Calu3 (cell line): Measurements from ENCODE around the gene CDK6. TPM values are rescaled to one million over a fixed set of nuclear protein-coding genes. Genes with fewer than 3 reads are reported as not detected.

Experiments
- BruUV-seq: library from RNA; stranded (reverse); fragments of 400-500 nt; replicated peaks from 2 replicates; lab custom pipeline; 2021; lab: Mats Ljungman, UMichigan
- CTCF ChIA-PET: fragments of 300-600 bp; sonication (Branson Sonifier 250); formaldehyde crosslinking; loops from one replicate; lab custom pipeline; 2022; ENCODE audit warnings: antibody characterized with exemption; lab: Charles Lee
- DNase-seq: peaks from one replicate; pipeline ENCODE4 v3.0.0; 2022
- H3K27ac Mint-ChIP-seq: one replicate; pipeline ENCODE4 v1.8.0; 2022; ENCODE audit warnings: mixed read lengths; ENCODE audit not compliant: unreplicated experiment
- H3K27me3 Mint-ChIP-seq: one replicate; pipeline ENCODE4 v1.8.0; 2022; ENCODE audit warnings: mixed read lengths; ENCODE audit not compliant: unreplicated experiment
- H3K36me3 Mint-ChIP-seq: one replicate; pipeline ENCODE4 v1.8.0; 2022; ENCODE audit warnings: mild to moderate bottlenecking, moderate library complexity, mixed read lengths; ENCODE audit not compliant: insufficient read depth, unreplicated experiment
- H3K4me1 Mint-ChIP-seq: one replicate; pipeline ENCODE4 v1.8.0; 2022; ENCODE audit warnings: mild to moderate bottlenecking, low read depth, mixed read lengths; ENCODE audit not compliant: unreplicated experiment
- H3K4me3 Mint-ChIP-seq: one replicate; pipeline ENCODE4 v1.8.0; 2022; ENCODE audit warnings: mild to moderate bottlenecking, low read depth, moderate library complexity, mixed read lengths; ENCODE audit not compliant: unreplicated experiment
- H3K9me3 Mint-ChIP-seq: one replicate; pipeline ENCODE4 v1.8.0; 2022; ENCODE audit warnings: low read depth, mixed read lengths; ENCODE audit not compliant: unreplicated experiment
- intact Hi-C: fragments of 100-400 bp; cut with micrococcal nuclease; formaldehyde crosslinking; loops from one replicate; pipeline ENCODE4 v1.10.0; 2022; ENCODE audit not compliant: unreplicated experiment
- total RNA-seq: library from RNA; stranded (reverse); gene quantifications from 2 replicates; pipeline ENCODE4 v1.2.3, GENCODE V29; 2022
- TF ChIP-seq, protein P1 (sequence below): fragments of 200-600 bp; IDR thresholded peaks from one replicate; pipeline ENCODE4 v1.8.0; 2022; ENCODE audit warnings: antibody characterized with exemption; ENCODE audit not compliant: unreplicated experiment

The CDK6 gene
- total RNA-seq, 1 experiment from 2014 or later: 87.9 TPM

DNA sequence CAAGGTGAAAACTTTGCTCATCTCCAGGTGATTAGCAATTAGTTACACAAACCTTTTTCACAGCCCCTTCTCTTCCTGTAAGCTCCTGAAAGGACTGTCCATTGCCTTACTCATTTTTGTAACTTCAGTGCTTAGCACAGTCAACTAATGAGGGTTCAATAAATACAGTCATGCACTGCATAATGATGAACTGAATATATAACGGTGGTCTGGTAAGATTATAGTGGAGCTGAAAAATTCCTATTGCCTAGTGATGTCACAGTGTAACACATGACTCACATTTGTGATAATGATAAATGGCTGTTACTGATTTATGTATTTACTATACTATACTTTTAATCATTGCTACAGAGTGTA, 233.3 kb downstream of the CDK6 start:
- peaks cover 17% of the 10 kb centered on the region for H3K36me3 Mint-ChIP-seq
- no TSS peak for BruUV-seq
- intact Hi-C loops: no loop called here
- no peak overlapping the region for H3K27ac Mint-ChIP-seq
- H3K4me3 Mint-ChIP-seq: no peak overlapping the region
- peaks cover 8% of the 10 kb centered on the region for H3K4me1 Mint-ChIP-seq
- no peak for DNase-seq
- CTCF ChIA-PET: no interaction called here
- TF ChIP-seq, protein P1, sequence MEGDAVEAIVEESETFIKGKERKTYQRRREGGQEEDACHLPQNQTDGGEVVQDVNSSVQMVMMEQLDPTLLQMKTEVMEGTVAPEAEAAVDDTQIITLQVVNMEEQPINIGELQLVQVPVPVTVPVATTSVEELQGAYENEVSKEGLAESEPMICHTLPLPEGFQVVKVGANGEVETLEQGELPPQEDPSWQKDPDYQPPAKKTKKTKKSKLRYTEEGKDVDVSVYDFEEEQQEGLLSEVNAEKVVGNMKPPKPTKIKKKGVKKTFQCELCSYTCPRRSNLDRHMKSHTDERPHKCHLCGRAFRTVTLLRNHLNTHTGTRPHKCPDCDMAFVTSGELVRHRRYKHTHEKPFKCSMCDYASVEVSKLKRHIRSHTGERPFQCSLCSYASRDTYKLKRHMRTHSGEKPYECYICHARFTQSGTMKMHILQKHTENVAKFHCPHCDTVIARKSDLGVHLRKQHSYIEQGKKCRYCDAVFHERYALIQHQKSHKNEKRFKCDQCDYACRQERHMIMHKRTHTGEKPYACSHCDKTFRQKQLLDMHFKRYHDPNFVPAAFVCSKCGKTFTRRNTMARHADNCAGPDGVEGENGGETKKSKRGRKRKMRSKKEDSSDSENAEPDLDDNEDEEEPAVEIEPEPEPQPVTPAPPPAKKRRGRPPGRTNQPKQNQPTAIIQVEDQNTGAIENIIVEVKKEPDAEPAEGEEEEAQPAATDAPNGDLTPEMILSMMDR: no peak
- no peaks in the 10 kb centered on the region for H3K9me3 Mint-ChIP-seq
- H3K27me3 Mint-ChIP-seq: no peaks in the 10 kb centered on the region

- Mint-ChIP-seq H3K4me3 (no peak overlapping the region), H3K4me1 (peaks cover 8% of the 10 kb centered on the region), H3K27me3 (no peaks in the 10 kb centered on the region), H3K27ac (no peak overlapping the region), H3K9me3 (no peaks in the 10 kb centered on the region), H3K36me3 (peaks cover 14% of the 10 kb centered on the region)
- no TSS peak for BruUV-seq
- TF ChIP-seq, protein P1: no peak
- CTCF ChIA-PET: no interaction called here
- no peak for DNase-seq
- intact Hi-C loops: no loop called here
These were observed 233.9 kb downstream of the CDK6 start for GRCh38 chr7:92602352-92603088.

DNA sequence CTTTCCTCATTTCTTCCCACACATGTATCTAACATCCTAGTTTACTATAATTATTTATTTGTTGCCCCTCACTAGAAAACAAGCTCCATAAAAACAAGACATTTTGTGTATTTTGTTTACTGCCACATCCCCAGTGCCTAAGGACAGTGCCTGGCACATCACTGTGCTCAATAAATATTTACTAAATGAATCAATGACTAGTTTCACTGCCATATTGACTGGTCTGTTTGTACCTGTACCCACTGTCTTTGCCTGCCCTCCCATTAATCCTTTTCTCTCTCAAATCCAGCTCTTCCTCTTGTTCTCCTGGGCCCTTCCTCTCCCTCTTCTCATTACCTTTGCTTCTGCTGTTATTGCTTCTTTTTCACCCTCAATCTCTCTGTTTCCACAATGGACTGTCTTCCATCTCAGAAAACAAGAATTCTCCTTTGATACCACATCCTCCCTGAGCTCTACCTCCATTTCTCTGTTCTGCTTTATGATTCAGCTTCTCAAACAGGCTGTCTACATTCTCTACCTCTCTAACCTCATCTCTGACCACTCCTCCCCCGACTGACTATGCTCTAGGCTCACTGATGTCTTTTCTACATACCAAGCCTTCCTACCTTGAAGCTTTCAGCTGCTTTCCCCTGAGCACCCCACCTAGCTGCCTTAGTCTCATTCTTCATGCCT, 237.9 kb downstream of the CDK6 start:
- no peak overlapping the region for H3K27ac Mint-ChIP-seq
- intact Hi-C loops: no loop called here
- H3K4me3 Mint-ChIP-seq: no peak overlapping the region
- no TSS peak for BruUV-seq
- H3K27me3 Mint-ChIP-seq: no peaks in the 10 kb centered on the region
- H3K9me3 Mint-ChIP-seq: no peaks in the 10 kb centered on the region
- TF ChIP-seq, protein P1: no peak
- peaks cover 9% of the 10 kb centered on the region for H3K36me3 Mint-ChIP-seq
- CTCF ChIA-PET: interaction anchor here (0.6 kb wide), 1 partner anchor 70 kb away, joined by 5 read pairs; the partner anchor contains the start of genes PEX1 and RBM48
- no peaks in the 10 kb centered on the region for H3K4me1 Mint-ChIP-seq
- DNase-seq: no peak

- CTCF ChIA-PET: interaction anchor here (0.7 kb wide), 2 partner anchors 10 to 695 kb away, joined by 3 to 10 read pairs; no protein-coding TSS in a partner anchor
- TF ChIP-seq, protein P1: no peak
- H3K9me3 Mint-ChIP-seq: no peaks in the 10 kb centered on the region
- H3K4me3 Mint-ChIP-seq: no peak overlapping the region
- no TSS peak for BruUV-seq
- intact Hi-C loops: no loop called here
- no peak overlapping the region for H3K27ac Mint-ChIP-seq
- no peaks in the 10 kb centered on the region for H3K4me1 Mint-ChIP-seq
- no peaks in the 10 kb centered on the region for H3K27me3 Mint-ChIP-seq
- no peak for DNase-seq
- peaks cover 6% of the 10 kb centered on the region for H3K36me3 Mint-ChIP-seq
These were observed 241.1 kb downstream of the CDK6 start for GRCh38 chr7:92595281-92595680.
